ENCODE results near the gene KRIT1.

The KRIT1 gene

DNA sequence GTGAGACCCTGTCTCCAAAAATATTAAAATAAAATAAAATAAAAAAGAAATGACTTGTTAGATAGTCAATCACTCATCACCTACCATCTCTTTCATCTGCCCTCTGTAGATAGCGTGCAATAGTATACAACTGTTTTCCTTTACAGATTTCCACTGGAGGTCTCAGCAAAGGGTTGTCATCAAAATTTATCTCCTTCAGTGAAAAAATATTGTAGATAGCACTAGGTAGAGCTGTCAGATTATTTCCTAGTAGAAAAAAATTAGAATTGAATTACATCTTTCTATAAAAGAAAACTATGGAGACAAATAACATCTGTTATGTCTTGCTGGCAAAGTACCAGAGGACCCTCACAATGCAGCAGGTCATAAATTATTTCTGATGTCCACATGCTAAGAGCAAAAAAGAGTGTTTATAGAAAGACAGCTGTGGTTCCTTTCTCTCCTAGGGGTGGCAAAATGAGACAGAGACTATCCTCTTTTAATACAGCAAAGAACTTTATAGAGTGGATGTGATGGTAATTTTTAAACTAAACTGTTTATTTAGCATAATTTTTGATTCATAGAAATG lies 95.2 kb downstream of the KRIT1 start:
- DNase-seq (ENCODE audit: low read depth) = no peak

DNA sequence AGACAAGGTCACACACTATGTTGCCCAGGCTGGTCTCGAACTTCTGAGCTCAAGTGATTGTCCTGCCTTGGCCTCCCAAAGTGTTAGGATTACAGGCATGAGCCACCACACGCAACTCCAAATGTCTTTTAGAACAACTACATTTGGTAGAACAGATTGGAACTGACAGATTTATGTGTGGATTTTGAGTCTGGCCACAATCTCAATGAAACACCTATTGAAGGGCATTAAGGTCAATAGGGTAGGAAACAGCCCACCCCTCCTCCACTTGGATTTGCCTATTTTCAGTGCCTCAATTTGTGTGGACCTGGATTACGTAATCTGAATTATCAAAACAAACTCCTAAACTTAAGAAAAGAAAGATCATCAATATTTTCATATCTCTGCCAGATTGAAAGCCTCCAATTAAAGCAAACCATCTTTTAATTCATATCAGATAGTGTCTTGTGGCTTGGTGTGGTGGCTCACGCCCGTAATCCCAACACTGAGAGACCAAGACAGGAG lies 95.9 kb downstream of the KRIT1 start:
- no peak for DNase-seq (ENCODE audit: low read depth)

Data from activated T-helper 1 cell treated with Interleukin-2 at 50 U/mL for 16 hours (primary cell).